ENCODE results near the gene MMP14. TPM values are rescaled to one million over a fixed set of nuclear protein-coding genes. Genes with fewer than 3 reads are reported as not detected.

Gene MMP14
- total RNA-seq, 2 experiments from 2014 or later, result 2.8 to 9.0 TPM

- Histone ChIP-seq H3K79me2 (ENCODE audit: insufficient read depth, low read depth, low read length) (peaks cover 19% of the 10 kb centered on the region), H3K4me1 (ENCODE audit: insufficient read depth, low read length, poor library complexity, severe bottlenecking) (peaks cover 31% of the 10 kb centered on the region), H3K4me3 (ENCODE audit: low read depth, low read length, poor library complexity, severe bottlenecking) (peak overlapping the region; percentile 86), H3K9me3 (ENCODE audit: low read length) (no peaks in the 10 kb centered on the region), H3K9me2 (ENCODE audit: insufficient read depth, low read length) (no peaks in the 10 kb centered on the region), H3K36me3 (ENCODE audit: insufficient read depth, low read length) (peaks cover 50% of the 10 kb centered on the region), H2AFZ (ENCODE audit: low read length) (no peak overlapping the region), H3K4me2 (ENCODE audit: low read length) (peak overlapping the region; percentile 96), H3K27ac (ENCODE audit: low read depth, low read length, poor library complexity, severe bottlenecking) (peak overlapping the region; percentile 93), H4K20me1 (ENCODE audit: insufficient read depth, low read length) (no peaks in the 10 kb centered on the region)
- no peak for DNase-seq (ENCODE audit: low spot score)
- TSS peak; percentile 47 for BruUV-seq (replicated peaks)
- POLR2A ChIA-PET, result interaction anchor here (0.5 to 5.5 kb wide), 15 partner anchors 10 to 439 kb away, joined by 3 to 65 read pairs (median 4); partner anchors contain the start of genes OXA1L and REM2
- TF ChIP-seq EZH2phosphoT487 (IDR thresholded peaks at IDR 0.05; ENCODE audit: borderline replicate concordance, low read depth, low read length), result no peak
- peak; percentile 63; the same call in 1 of the 2 replicates for TF ChIP-seq CTCF (conservative IDR thresholded peaks at IDR 0.05; ENCODE audit: low read length)
- intact Hi-C loops (cut with micrococcal nuclease; ENCODE audit: unreplicated experiment), result loop anchor here (1.0 to 5.0 kb wide), 5 partner anchors 27 to 481 kb away; partner anchors contain the start of gene RBM23
- CTCF ChIA-PET (ENCODE audit: unreplicated experiment), result interaction anchor here (0.6 to 2.9 kb wide), 6 partner anchors 13 to 284 kb away, joined by 3 to 11 read pairs (median 4); no protein-coding TSS in a partner anchor
These were observed 36.6 kb downstream of the MMP14 start for GRCh38 chr14:22872833-22873520.

GRCh38 chr14:22875003-22875747 lies 38.8 kb downstream of the MMP14 start:
- no peak overlapping the region for H3K27ac ChIP-seq (ENCODE audit: low read depth, low read length, poor library complexity, severe bottlenecking)
- peaks cover 19% of the 10 kb centered on the region for H3K79me2 ChIP-seq (ENCODE audit: insufficient read depth, low read depth, low read length)
- H3K36me3 ChIP-seq (ENCODE audit: insufficient read depth, low read length), result peaks cover 69% of the 10 kb centered on the region
- H3K4me1 ChIP-seq (ENCODE audit: insufficient read depth, low read length, poor library complexity, severe bottlenecking), result peaks cover 19% of the 10 kb centered on the region
- H3K9me2 ChIP-seq (ENCODE audit: insufficient read depth, low read length), result no peaks in the 10 kb centered on the region
- intact Hi-C loops (cut with micrococcal nuclease; ENCODE audit: unreplicated experiment), result no loop called here
- TF ChIP-seq EZH2phosphoT487 (IDR thresholded peaks at IDR 0.05; ENCODE audit: borderline replicate concordance, low read depth, low read length) (no peak), CTCF (conservative IDR thresholded peaks at IDR 0.05; ENCODE audit: low read length) (no peak)
- CTCF ChIA-PET (ENCODE audit: unreplicated experiment), result no interaction called here
- no peak overlapping the region for H3K4me2 ChIP-seq (ENCODE audit: low read length)
- no peak overlapping the region for H3K4me3 ChIP-seq (ENCODE audit: low read depth, low read length, poor library complexity, severe bottlenecking)
- H3K9me3 ChIP-seq (ENCODE audit: low read length), result no peaks in the 10 kb centered on the region
- no TSS peak for BruUV-seq (replicated peaks)
- no peak for DNase-seq (ENCODE audit: low spot score)
- no peak overlapping the region for H2AFZ ChIP-seq (ENCODE audit: low read length)
- H4K20me1 ChIP-seq (ENCODE audit: insufficient read depth, low read length), result no peaks in the 10 kb centered on the region
- POLR2A ChIA-PET, result interaction anchor here (0.5 to 5.5 kb wide), 2 partner anchors 8 to 122 kb away, joined by 3 to 65 read pairs; partner anchors contain the start of gene REM2
